Measurements from ENCODE around the gene LRRK1.

Gene LRRK1

GRCh38 chr15:101052681-101053121 is 133.5 kb downstream of the LRRK1 start:
- TF ChIP-seq, protein P1, sequence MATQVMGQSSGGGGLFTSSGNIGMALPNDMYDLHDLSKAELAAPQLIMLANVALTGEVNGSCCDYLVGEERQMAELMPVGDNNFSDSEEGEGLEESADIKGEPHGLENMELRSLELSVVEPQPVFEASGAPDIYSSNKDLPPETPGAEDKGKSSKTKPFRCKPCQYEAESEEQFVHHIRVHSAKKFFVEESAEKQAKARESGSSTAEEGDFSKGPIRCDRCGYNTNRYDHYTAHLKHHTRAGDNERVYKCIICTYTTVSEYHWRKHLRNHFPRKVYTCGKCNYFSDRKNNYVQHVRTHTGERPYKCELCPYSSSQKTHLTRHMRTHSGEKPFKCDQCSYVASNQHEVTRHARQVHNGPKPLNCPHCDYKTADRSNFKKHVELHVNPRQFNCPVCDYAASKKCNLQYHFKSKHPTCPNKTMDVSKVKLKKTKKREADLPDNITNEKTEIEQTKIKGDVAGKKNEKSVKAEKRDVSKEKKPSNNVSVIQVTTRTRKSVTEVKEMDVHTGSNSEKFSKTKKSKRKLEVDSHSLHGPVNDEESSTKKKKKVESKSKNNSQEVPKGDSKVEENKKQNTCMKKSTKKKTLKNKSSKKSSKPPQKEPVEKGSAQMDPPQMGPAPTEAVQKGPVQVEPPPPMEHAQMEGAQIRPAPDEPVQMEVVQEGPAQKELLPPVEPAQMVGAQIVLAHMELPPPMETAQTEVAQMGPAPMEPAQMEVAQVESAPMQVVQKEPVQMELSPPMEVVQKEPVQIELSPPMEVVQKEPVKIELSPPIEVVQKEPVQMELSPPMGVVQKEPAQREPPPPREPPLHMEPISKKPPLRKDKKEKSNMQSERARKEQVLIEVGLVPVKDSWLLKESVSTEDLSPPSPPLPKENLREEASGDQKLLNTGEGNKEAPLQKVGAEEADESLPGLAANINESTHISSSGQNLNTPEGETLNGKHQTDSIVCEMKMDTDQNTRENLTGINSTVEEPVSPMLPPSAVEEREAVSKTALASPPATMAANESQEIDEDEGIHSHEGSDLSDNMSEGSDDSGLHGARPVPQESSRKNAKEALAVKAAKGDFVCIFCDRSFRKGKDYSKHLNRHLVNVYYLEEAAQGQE (IDR thresholded peaks at IDR 0.05; ENCODE audit: insufficient read depth in 1 of 2, low read depth in 2 of 2, low read length in 2 of 2) = no peak

- TF ChIP-seq FOXP2 (optimal IDR thresholded peaks at IDR 0.05; ENCODE audit: borderline replicate concordance, extremely low read depth, extremely low read length, insufficient read depth) (no peak), TAF1 (IDR thresholded peaks at IDR 0.05; ENCODE audit: borderline replicate concordance, insufficient read depth, low read length) (no peak), SIN3A (IDR thresholded peaks at IDR 0.05; ENCODE audit: borderline replicate concordance, insufficient read depth, low read length) (no peak), POLR2AphosphoS5 (IDR thresholded peaks at IDR 0.05; ENCODE audit: low read depth, low read length) (no peak)
- TF ChIP-seq, protein P1 (IDR thresholded peaks at IDR 0.05; ENCODE audit: insufficient read depth in 1 of 2, low read depth in 2 of 2, low read length in 2 of 2) = no peak
These were observed 134.1 kb downstream of the LRRK1 start for GRCh38 chr15:101053261-101053660.

DNA sequence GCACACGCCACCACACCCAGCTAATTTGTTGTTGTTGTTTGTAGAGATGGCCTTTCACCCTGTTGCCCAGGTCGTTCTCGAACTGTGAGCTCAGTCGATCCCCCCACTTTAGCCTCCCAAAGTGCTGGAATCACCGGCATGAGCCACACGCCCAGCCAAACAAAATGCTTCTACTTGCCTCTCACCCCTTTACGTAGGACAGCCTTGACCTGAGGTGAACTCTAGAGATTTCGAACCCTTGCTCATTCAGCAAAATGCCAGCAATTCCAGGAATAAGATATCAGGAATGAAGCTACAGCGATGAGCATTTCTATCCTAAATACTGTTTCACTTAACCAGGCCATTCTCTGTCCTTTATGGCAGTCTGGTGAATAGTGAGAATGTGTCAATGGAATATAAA is 135.0 kb downstream of the LRRK1 start:
- no peak for TF ChIP-seq SIN3A (IDR thresholded peaks at IDR 0.05; ENCODE audit: borderline replicate concordance, insufficient read depth, low read length)
- TF ChIP-seq POLR2AphosphoS5 (IDR thresholded peaks at IDR 0.05; ENCODE audit: low read depth, low read length) = no peak
- TF ChIP-seq TAF1 (IDR thresholded peaks at IDR 0.05; ENCODE audit: borderline replicate concordance, insufficient read depth, low read length) = no peak
- TF ChIP-seq, protein P1 (IDR thresholded peaks at IDR 0.05; ENCODE audit: insufficient read depth in 1 of 2, low read depth in 2 of 2, low read length in 2 of 2) = no peak
- TF ChIP-seq FOXP2 (optimal IDR thresholded peaks at IDR 0.05; ENCODE audit: borderline replicate concordance, extremely low read depth, extremely low read length, insufficient read depth) = no peak

DNA sequence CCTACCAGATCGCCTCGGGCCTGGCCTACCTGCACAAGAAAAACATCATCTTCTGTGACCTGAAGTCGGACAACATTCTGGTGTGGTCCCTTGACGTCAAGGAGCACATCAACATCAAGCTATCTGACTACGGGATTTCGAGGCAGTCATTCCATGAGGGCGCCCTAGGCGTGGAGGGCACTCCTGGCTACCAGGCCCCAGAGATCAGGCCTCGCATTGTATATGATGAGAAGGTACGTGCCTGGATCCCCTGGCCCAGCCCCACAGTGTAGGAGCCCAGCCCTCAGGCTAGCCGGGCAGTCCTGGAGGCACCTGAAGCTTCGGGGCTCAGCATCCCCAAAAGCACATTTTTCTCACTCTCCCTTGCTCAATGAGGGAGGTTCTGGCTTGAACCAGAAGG is 135.8 kb downstream of the LRRK1 start:
- no peak for TF ChIP-seq TAF1 (IDR thresholded peaks at IDR 0.05; ENCODE audit: borderline replicate concordance, insufficient read depth, low read length)

DNA sequence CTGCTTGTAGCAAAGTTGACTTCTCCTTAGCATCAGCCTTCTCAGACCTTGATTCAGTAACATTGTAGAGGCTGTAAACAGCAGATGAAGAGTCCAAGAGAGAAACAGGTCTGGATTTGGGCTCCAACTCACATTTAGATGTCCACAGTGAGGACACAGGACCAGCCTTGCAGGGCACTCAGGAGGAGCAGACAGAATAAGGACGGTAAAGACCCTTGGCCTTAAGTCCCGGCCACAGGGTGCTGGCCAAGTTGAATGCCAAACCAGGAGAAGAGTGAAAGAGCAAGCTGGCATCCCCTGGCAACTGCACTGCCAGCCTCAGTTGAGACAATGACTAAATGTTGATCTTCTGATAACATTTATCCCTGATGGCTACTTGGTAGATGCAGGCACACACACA is 136.3 kb downstream of the LRRK1 start:
- TF ChIP-seq, protein P1 (IDR thresholded peaks at IDR 0.05; ENCODE audit: insufficient read depth in 1 of 2, low read depth in 2 of 2, low read length in 2 of 2) = no peak
- TF ChIP-seq FOXP2 (optimal IDR thresholded peaks at IDR 0.05; ENCODE audit: borderline replicate concordance, extremely low read depth, extremely low read length, insufficient read depth) (no peak), TAF1 (IDR thresholded peaks at IDR 0.05; ENCODE audit: borderline replicate concordance, insufficient read depth, low read length) (no peak), SIN3A (IDR thresholded peaks at IDR 0.05; ENCODE audit: borderline replicate concordance, insufficient read depth, low read length) (no peak), POLR2AphosphoS5 (IDR thresholded peaks at IDR 0.05; ENCODE audit: low read depth, low read length) (no peak)
